HK-2 (cell line): ENCODE results near the gene MAP1LC3A.
A peak's percentile ranks its signal among the peaks of the same experiment; 100 is the strongest.
"Not testable (repeated sequence)": the region's sequence is repeated elsewhere in the genome, so short reads cannot be mapped to it uniquely, and the experiment has no call there.

ENCODE experiments used
- DNase-seq: peaks from one replicate; pipeline ENCODE4 v3.0.0-alpha.2; 2018; ENCODE audit not compliant: unreplicated experiment

MAP1LC3A gene

GRCh38 chr20:34558320-34559218, at the start of gene MAP1LC3A:
TSS of gene MAP1LC3A (plus strand) at chr20:34558718. CDS start at chr20:34558869, 151 bp downstream.
- DNase-seq = no peak

GRCh38 chr20:34510575-34510974, 47.9 kb upstream of the MAP1LC3A start:
- no peak for DNase-seq

GRCh38 chr20:34511891-34512265, 46.6 kb upstream of the MAP1LC3A start:
- no peak for DNase-seq

- DNase-seq = peak; percentile 50
Observed at GRCh38 chr20:34512266-34512954, 46.1 kb upstream of the MAP1LC3A start.

GRCh38 chr20:34512955-34513419, 45.5 kb upstream of the MAP1LC3A start:
- no peak for DNase-seq

- not testable (repeated sequence) for DNase-seq
Observed at GRCh38 chr20:34514034-34514433, 44.5 kb upstream of the MAP1LC3A start.

GRCh38 chr20:34514897-34515483, 43.5 kb upstream of the MAP1LC3A start:
- no peak for DNase-seq

GRCh38 chr20:34515484-34516246, 42.9 kb upstream of the MAP1LC3A start:
- DNase-seq = peak; percentile 77

GRCh38 chr20:34516247-34517113, 42.0 kb upstream of the MAP1LC3A start, which contains the start of gene DYNLRB1:
TSS of gene DYNLRB1 (plus strand) at chr20:34516422. CDS start at chr20:34516459, 37 bp downstream.
- peak; percentile 99 for DNase-seq

GRCh38 chr20:34517114-34517505, 41.4 kb upstream of the MAP1LC3A start:
- DNase-seq = no peak

- not testable (repeated sequence) for DNase-seq
Observed at GRCh38 chr20:34518863-34519262, 39.7 kb upstream of the MAP1LC3A start.

GRCh38 chr20:34519841-34520240, 38.7 kb upstream of the MAP1LC3A start:
- DNase-seq = not testable (repeated sequence)

GRCh38 chr20:34522969-34523871, 35.3 kb upstream of the MAP1LC3A start:
- DNase-seq = peak; percentile 88

- DNase-seq = no peak
Observed at GRCh38 chr20:34524426-34524825, 34.1 kb upstream of the MAP1LC3A start.

- DNase-seq = no peak
Observed at GRCh38 chr20:34525342-34525708, 33.2 kb upstream of the MAP1LC3A start.

- peak; percentile 95 for DNase-seq
Observed at GRCh38 chr20:34525709-34526416, 32.7 kb upstream of the MAP1LC3A start.

- DNase-seq = no peak
Observed at GRCh38 chr20:34526466-34526865, 32.1 kb upstream of the MAP1LC3A start.

- DNase-seq = no peak
Observed at GRCh38 chr20:34527016-34527415, 31.5 kb upstream of the MAP1LC3A start.

- no peak for DNase-seq
Observed at GRCh38 chr20:34528921-34529297, 29.6 kb upstream of the MAP1LC3A start.
